Endometrial microvascular endothelial cells (primary cell): ENCODE results near the gene AFTPH. TPM values are rescaled to one million over a fixed set of nuclear protein-coding genes. Genes with fewer than 3 reads are reported as not detected.

Source experiments
- in situ Hi-C: cut with HindIII; loops from 2 replicates; pipeline ENCODE4 v1.10.0; 2017; ENCODE audit warnings: low sequenced_read_pairs, low pct_unique_long_range_greater_than_20kb; ENCODE audit errors: inconsistent ontology term
- total RNA-seq: library from RNA; depleted of rRNA; stranded (reverse); fragments of >200 nt; gene quantifications from one replicate; pipeline ENCODE4 v1.2.3, GENCODE V29; 2015; ENCODE audit errors: inconsistent ontology term

AFTPH gene
- total RNA-seq, 1 donor from 2014 or later, result 22.0 TPM

DNA sequence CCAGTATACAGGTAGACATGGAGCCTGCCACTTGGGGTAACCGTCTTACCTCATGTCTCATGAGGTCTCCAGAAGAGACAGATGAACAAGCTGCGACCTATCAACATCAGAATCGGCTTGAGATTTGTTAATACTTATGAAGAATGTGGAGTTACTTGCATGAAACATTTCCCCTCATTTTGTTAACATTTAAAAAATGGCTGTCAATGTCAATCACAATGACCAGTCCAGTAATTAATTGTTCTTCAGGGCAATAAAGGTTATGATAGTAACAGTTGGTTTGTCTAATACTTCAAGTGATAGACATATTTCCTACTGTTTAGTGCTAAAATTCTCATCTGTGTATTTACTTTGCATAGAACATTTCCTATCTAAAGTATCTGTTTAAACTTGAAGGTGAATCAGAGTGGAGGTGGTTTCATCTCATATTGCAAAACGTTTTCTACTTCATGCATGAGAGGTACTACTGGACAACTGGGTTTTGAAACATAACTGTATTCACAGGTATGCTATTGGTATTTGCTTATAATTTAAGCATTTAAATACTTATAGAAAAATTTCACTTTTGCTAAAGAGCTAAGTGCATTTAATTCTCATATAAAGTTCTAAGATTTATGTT lies 114.5 kb downstream of the AFTPH start:
- in situ Hi-C loops, result no loop called here

DNA sequence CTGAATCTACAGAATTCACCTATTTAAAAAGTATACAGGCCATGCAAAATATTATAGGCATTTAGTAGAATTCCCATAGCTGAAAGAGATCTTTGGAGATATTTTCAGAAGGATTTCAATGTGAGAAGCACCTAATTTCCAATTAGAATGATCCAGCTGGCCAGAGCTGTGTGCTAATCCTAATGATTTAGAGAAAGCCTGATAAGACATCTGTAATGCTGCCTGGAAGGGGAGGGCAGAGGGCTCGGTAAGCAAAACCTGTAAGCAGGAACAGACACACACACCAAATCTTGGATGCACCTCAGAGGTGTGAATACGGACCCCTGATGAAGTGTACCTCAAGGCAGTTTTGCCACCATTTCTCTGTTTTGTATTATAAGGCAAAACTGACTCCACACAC lies 115.6 kb downstream of the AFTPH start:
- in situ Hi-C loops, result no loop called here

DNA sequence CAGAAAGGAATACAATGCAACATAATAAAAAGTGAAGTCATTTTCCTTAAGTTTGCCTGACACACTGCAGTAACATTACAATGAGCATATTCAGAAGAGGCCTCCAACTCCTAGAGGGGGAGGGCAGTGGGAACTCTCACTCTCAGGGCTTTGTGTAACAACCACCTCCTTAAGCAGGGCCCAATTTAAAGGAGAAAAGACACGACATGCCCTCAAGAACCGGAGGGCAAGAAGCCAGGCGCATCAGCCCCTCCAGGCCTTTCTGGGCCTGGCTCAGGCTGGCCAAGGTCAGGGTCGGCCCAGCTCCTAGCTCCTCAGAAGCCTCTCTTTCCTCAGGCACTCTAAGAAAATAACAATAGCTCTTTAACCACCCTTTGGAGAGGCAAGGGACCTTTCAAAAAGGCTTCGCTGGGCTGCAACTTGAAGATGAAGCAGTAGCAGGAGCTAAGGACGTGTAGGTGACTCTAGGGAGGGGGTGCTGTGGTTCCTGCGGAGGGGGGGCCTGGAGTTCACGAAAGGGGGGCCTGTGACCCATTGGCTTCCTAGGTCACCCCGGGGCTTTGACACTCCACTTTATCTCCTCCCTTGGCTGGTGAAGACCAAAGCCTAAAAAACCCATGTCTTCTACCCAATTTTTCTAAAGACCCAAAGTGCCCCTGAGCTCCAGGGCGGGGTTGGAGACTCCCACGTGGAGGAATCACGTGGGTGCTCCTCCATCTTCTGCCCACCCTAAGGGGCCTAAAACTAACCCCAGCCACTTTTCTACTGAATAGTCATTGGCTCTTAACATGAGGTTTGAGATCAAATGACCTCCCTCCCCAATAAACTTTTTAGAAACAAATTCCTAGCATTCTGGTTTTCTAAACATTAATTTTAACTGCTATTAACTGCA lies 116.3 kb downstream of the AFTPH start:
- in situ Hi-C loops, result no loop called here

DNA sequence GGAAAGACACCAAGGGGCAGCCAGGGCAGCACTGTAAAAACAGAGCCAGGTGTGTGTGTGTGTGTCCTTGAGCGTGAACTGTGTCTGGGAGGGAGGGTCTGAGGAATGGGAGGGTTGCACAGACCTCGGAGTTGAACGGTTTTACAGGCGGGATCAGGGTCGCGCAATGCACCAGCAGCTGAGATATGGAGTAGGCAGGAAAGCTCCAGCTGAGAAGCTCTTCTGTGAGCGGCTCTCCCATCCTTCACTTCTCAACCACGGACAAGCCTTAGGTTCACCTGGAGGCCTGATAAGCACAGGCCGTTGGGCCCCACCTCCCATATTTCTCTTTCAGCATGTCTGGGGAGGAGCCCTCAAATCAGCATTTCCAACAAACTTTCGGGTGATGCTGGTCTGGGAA lies 117.5 kb downstream of the AFTPH start:
- in situ Hi-C loops, result no loop called here

Other genes with a start within 250 kb of the AFTPH start
- gene LGALSL, start 70.2 kb upstream of the AFTPH start, total RNA-seq, result 4.6 TPM
- gene SERTAD2, start 129.6 kb downstream of the AFTPH start, total RNA-seq, result 18.6 TPM